Stomach (tissue), 4 donors: ENCODE data around the gene DNAJB7.
A peak's percentile ranks its signal among the peaks of the same experiment; 100 is the strongest.

Source experiments
- CTCF ChIP-seq, 7 experiments: fragments of 450-650 bp in 4 of 7; fragments of 200-600 bp in 3 of 7; sonication (generic) in 3 of 7; IDR thresholded peaks; one replicate each; pipeline ENCODE4 v1.5.1; 2016 to 2019; ENCODE audit warnings: antibody characterized with exemption in 7 of 7, control low read depth in 2 of 7, mild to moderate bottlenecking in 1 of 7
- POLR2A ChIP-seq, 4 donors: fragments of 450-650 bp; IDR thresholded peaks; one replicate each; pipeline ENCODE4 v1.6.1; 2016; ENCODE audit warnings: antibody characterized with exemption in 4 of 4, control low read depth in 2 of 4, mild to moderate bottlenecking in 1 of 4, moderate library complexity in 1 of 4

GRCh38 chr22:40818747-40819598 lies 42.9 kb downstream of the DNAJB7 start, which contains the start of gene SLC25A17:
- TF ChIP-seq CTCF (IDR thresholded peaks at IDR 0.05) (peak in 5 of 7 experiments; percentile 15 to 39 (median 25)), POLR2A (IDR thresholded peaks at IDR 0.05) (no peak)
